ENCODE data around the gene ZNF132. TPM values are rescaled to one million over a fixed set of nuclear protein-coding genes. Genes with fewer than 3 reads are reported as not detected.

The ZNF132 gene
- total and polyA plus RNA-seq, 5 donors from 2014 or later, result 0.76 to 2.0 (median 0.96) TPM

DNA sequence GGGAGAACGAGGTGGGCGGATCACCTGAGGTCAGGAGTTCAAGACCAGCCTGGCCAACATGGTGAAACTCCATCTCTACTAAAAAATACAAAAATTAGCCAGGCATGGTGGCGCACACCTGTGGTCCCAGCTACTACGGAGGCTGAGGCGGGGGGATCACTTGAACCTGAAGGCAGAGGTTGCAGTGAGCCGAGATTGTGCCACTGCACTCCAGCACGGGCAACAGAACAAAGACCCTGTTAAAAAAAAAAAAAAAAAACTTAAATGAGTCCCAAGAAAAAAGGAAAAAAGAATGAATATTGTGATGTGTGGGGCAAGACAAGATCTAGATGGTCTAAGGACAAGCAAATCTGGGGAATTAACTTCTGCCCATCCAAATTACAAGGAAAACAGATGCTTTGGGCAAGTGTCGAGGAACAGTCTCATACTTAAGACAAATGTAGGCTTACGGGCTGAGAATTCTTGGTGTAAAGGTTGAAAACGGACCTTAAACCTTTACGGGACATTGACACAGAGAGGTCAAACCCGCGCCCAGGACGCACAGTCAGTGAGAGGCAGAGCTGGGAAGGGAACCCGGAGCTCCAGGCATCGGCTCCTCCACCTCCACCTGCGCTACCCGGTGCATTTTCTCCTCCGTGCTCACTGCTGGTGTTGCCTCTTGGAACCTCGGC is 26.3 kb upstream of the ZNF132 start:
- Mint-ChIP-seq H3K27me3 (peaks cover 11% of the 10 kb centered on the region), H3K9me3 (no peaks in the 10 kb centered on the region), H3K4me1 (peaks cover 0 to 26% (median 12%) of the 10 kb centered on the region in 4 donors), H3K36me3 (peaks cover 5% of the 10 kb centered on the region), H3K27ac (peak overlapping the region in 2 of 3 donors; percentile 75 to 85), H3K4me3 (peak overlapping the region; percentile 88 to 95 (median 90))
- Histone ChIP-seq H3K27ac (ENCODE audit: insufficient read depth, low read length, poor library complexity, severe bottlenecking) (no peak overlapping the region), H3K4me3 (ENCODE audit: low read depth, low read length) (peak overlapping the region; percentile 71), H3K27me3 (ENCODE audit: control insufficient read depth, insufficient read depth, low read length) (peaks cover 2% of the 10 kb centered on the region), H3K4me1 (ENCODE audit: control insufficient read depth, insufficient read depth, low read length, poor library complexity, severe bottlenecking) (peaks cover 18% of the 10 kb centered on the region), H3K36me3 (ENCODE audit: control insufficient read depth, insufficient read depth, low read length) (peaks cover 6% of the 10 kb centered on the region), H3K9me3 (ENCODE audit: control insufficient read depth in 2 of 2, low read length in 2 of 2) (no peaks in the 10 kb centered on the region)
- ATAC-seq (ENCODE audit: low read depth in 2 of 2) (peak; percentile 5 to 8), DNase-seq (no peak)

DNA sequence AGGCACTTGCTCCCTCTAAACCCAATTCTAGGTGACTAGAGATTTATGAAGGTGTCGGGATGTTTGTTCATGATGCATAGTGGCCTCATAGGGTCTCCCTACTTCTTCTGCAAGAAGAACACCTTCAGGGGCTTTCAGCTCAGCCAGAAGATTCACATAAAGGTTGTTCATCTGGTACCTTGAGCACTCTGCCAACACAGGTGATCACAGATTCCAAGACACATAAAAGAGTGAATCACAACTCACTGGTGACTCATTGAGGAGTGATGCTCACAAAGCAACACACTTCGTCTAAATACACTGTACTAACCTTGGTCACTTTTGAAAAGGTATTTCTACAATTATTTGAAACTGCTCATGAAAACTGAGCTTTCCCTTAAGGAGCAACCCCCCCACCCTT is 20.1 kb upstream of the ZNF132 start:
- H3K36me3 Mint-ChIP-seq, result peaks cover 15% of the 10 kb centered on the region
- H3K4me1 Mint-ChIP-seq, result peaks cover 0 to 9% (median 3%) of the 10 kb centered on the region in 4 donors
- ATAC-seq (ENCODE audit: low read depth in 2 of 2), result no peak
- Histone ChIP-seq H3K27me3 (ENCODE audit: control insufficient read depth, insufficient read depth, low read length) (no peaks in the 10 kb centered on the region), H3K27ac (ENCODE audit: insufficient read depth, low read length, poor library complexity, severe bottlenecking) (no peak overlapping the region), H3K4me1 (ENCODE audit: control insufficient read depth, insufficient read depth, low read length, poor library complexity, severe bottlenecking) (no peaks in the 10 kb centered on the region), H3K9me3 (ENCODE audit: control insufficient read depth in 2 of 2, low read length in 2 of 2) (no peaks in the 10 kb centered on the region), H3K36me3 (ENCODE audit: control insufficient read depth, insufficient read depth, low read length) (peaks cover 3% of the 10 kb centered on the region), H3K4me3 (ENCODE audit: low read depth, low read length) (no peak overlapping the region)
- no peak for DNase-seq
- peak overlapping the region in 1 of 4 donors; percentile 69 for H3K4me3 Mint-ChIP-seq
- peaks cover under 1% of the 10 kb centered on the region for H3K27me3 Mint-ChIP-seq
- peak overlapping the region in 1 of 3 donors; percentile 76 for H3K27ac Mint-ChIP-seq
- no peaks in the 10 kb centered on the region for H3K9me3 Mint-ChIP-seq

DNA sequence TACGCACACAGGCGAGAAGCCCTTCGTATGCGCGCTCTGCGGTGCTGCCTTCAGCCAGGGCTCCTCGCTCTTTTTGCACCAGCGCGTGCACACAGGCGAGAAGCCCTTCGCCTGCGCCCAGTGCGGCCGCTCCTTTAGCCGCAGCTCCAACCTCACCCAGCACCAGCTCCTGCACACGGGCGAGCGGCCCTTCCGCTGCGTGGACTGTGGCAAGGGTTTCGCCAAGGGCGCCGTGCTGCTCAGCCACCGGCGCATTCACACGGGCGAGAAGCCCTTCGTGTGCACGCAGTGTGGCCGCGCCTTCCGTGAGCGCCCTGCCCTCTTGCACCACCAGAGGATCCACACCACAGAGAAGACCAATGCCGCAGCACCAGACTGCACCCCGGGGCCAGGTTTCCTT is 16.2 kb upstream of the ZNF132 start:
- no peaks in the 10 kb centered on the region for H3K9me3 ChIP-seq (ENCODE audit: control insufficient read depth in 2 of 2, low read length in 2 of 2)
- ATAC-seq (ENCODE audit: low read depth in 2 of 2) (no peak), DNase-seq (no peak)
- H3K36me3 Mint-ChIP-seq, result peaks cover 27% of the 10 kb centered on the region
- no peak overlapping the region for H3K27ac ChIP-seq (ENCODE audit: insufficient read depth, low read length, poor library complexity, severe bottlenecking)
- H3K27me3 Mint-ChIP-seq, result no peaks in the 10 kb centered on the region
- H3K9me3 Mint-ChIP-seq, result peaks cover 0 to 2% (median 0%) of the 10 kb centered on the region in 7 donors
- H3K4me3 Mint-ChIP-seq, result no peak overlapping the region
- peaks cover 6% of the 10 kb centered on the region for H3K4me1 ChIP-seq (ENCODE audit: control insufficient read depth, insufficient read depth, low read length, poor library complexity, severe bottlenecking)
- H3K4me1 Mint-ChIP-seq, result peaks cover 3 to 23% (median 10%) of the 10 kb centered on the region in 4 donors
- peaks cover 3% of the 10 kb centered on the region for H3K36me3 ChIP-seq (ENCODE audit: control insufficient read depth, insufficient read depth, low read length)
- peak overlapping the region in 1 of 3 donors; percentile 71 for H3K27ac Mint-ChIP-seq
- H3K27me3 ChIP-seq (ENCODE audit: control insufficient read depth, insufficient read depth, low read length), result no peaks in the 10 kb centered on the region
- no peak overlapping the region for H3K4me3 ChIP-seq (ENCODE audit: low read depth, low read length)

DNA sequence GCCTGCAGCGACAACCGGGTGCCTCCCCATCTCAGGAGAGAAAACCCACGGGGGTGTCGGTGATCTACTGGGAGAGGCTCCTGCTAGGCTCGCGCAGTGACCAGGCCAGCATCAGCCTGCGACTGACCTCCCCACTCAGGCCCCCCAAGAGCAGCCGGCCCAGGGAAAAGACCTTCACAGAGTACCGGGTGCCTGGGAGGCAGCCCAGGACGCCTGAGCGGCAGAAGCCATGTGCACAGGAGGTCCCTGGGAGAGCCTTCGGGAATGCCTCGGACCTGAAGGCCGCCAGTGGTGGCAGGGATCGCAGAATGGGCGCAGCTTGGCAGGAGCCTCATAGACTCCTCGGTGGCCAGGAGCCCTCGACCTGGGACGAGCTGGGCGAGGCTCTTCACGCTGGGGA is 15.4 kb upstream of the ZNF132 start:
- no peaks in the 10 kb centered on the region for H3K27me3 Mint-ChIP-seq
- H3K4me3 Mint-ChIP-seq, result peak overlapping the region in 1 of 4 donors; percentile 44
- no peak overlapping the region for H3K4me3 ChIP-seq (ENCODE audit: low read depth, low read length)
- H3K9me3 ChIP-seq (ENCODE audit: control insufficient read depth in 2 of 2, low read length in 2 of 2), result no peaks in the 10 kb centered on the region
- no peak overlapping the region for H3K27ac ChIP-seq (ENCODE audit: insufficient read depth, low read length, poor library complexity, severe bottlenecking)
- peaks cover 27% of the 10 kb centered on the region for H3K36me3 Mint-ChIP-seq
- no peaks in the 10 kb centered on the region for H3K27me3 ChIP-seq (ENCODE audit: control insufficient read depth, insufficient read depth, low read length)
- no peak for DNase-seq
- H3K4me1 Mint-ChIP-seq, result peaks cover 3 to 30% (median 12%) of the 10 kb centered on the region in 4 donors
- ATAC-seq (ENCODE audit: low read depth in 2 of 2), result no peak
- H3K9me3 Mint-ChIP-seq, result peaks cover 0 to 3% (median 0%) of the 10 kb centered on the region in 7 donors
- H3K4me1 ChIP-seq (ENCODE audit: control insufficient read depth, insufficient read depth, low read length, poor library complexity, severe bottlenecking), result peaks cover 9% of the 10 kb centered on the region
- H3K36me3 ChIP-seq (ENCODE audit: control insufficient read depth, insufficient read depth, low read length), result peaks cover 3% of the 10 kb centered on the region
- H3K27ac Mint-ChIP-seq, result no peak overlapping the region

DNA sequence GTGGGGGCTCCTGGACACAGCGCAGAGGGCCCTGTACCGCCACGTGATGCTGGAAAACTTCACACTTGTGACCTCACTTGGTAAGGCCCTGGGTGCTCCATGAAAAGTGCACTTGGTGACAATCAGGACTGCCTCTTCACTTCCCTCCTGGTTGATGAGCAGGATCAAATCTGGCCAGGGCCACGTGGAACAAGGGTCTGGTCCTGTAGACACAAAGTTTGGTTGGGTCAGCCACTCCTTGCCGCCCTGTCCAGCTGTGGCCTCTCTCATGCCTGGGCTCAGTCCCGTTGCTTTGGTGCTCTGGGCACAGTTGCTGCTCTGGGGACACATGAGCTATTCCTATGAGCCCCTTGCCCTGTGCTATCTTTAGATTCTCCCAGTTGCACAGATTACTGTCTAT is 13.8 kb upstream of the ZNF132 start:
- Histone ChIP-seq H3K27ac (ENCODE audit: insufficient read depth, low read length, poor library complexity, severe bottlenecking) (no peak overlapping the region), H3K27me3 (ENCODE audit: control insufficient read depth, insufficient read depth, low read length) (no peaks in the 10 kb centered on the region), H3K4me3 (ENCODE audit: low read depth, low read length) (no peak overlapping the region), H3K4me1 (ENCODE audit: control insufficient read depth, insufficient read depth, low read length, poor library complexity, severe bottlenecking) (peaks cover 9% of the 10 kb centered on the region), H3K36me3 (ENCODE audit: control insufficient read depth, insufficient read depth, low read length) (peaks cover 3% of the 10 kb centered on the region), H3K9me3 (ENCODE audit: control insufficient read depth in 2 of 2, low read length in 2 of 2) (peaks cover 0 to 6% of the 10 kb centered on the region in 2 experiments)
- peaks cover 27% of the 10 kb centered on the region for H3K36me3 Mint-ChIP-seq
- H3K4me3 Mint-ChIP-seq, result peak overlapping the region in 3 of 4 donors; percentile 50 to 80 (median 54)
- H3K9me3 Mint-ChIP-seq, result peaks cover 0 to 5% (median 0%) of the 10 kb centered on the region in 7 donors
- H3K27ac Mint-ChIP-seq, result no peak overlapping the region
- H3K4me1 Mint-ChIP-seq, result peaks cover 3 to 30% (median 11%) of the 10 kb centered on the region in 4 donors
- no peak for ATAC-seq (ENCODE audit: low read depth in 2 of 2)
- no peak for DNase-seq
- no peaks in the 10 kb centered on the region for H3K27me3 Mint-ChIP-seq

DNA sequence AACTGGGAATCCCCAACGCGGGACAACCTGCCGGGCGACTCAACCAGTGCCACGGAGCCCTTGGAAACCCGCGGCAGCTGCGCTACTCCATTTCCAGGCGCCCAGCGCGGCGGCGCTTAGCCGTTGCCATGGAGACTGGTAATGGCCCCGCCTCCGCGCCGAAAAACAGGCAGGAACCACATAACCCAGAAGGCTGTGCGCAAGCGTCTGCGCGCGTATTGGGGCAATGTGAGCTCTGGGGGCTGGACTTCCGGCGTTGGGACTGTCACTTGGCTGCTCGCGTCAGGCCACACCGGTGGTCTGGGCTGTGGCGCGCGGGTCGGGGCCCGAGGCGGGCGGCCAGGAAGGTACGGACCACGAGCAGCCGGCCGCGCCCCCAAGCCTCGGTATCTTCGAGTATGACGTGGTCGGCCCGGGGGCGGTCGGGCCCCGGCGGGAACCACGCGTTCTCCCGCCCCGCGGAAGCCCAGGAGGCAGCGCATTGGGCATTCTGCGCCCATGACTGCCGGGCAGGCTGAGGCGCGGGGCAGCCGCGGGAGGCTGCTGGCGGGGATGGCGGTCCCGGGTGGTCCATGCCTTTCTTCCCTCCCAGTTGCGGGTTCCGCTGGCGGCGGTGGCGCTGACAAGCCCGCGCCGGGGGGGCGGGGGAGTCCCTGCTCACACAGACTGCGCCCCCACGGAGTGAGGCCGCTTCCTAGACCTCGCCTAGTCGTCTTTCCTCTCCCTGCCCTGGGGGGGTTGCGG is 11.6 kb upstream of the ZNF132 start, which contains the start of gene ZNF324B:
TSS of gene ZNF324B (plus strand) at position 265 of the 744 bp plus-strand sequence. CDS start 2,080 bp downstream, outside the sequence.
- Histone ChIP-seq H3K27me3 (ENCODE audit: control insufficient read depth, insufficient read depth, low read length) (peaks cover 2% of the 10 kb centered on the region), H3K9me3 (ENCODE audit: control insufficient read depth in 2 of 2, low read length in 2 of 2) (peaks cover 0 to 7% of the 10 kb centered on the region in 2 experiments), H3K4me3 (ENCODE audit: low read depth, low read length) (peak within 1 kb of the TSS; percentile 77), H3K36me3 (ENCODE audit: control insufficient read depth, insufficient read depth, low read length) (no peaks in the 10 kb centered on the region), H3K4me1 (ENCODE audit: control insufficient read depth, insufficient read depth, low read length, poor library complexity, severe bottlenecking) (peaks cover 9% of the 10 kb centered on the region), H3K27ac (ENCODE audit: insufficient read depth, low read length, poor library complexity, severe bottlenecking) (peak within 1 kb of the TSS; percentile 78)
- Mint-ChIP-seq H3K4me1 (peaks cover 6 to 24% (median 9%) of the 10 kb centered on the region in 4 donors), H3K27me3 (peaks cover 9% of the 10 kb centered on the region), H3K27ac (peak within 1 kb of the TSS in 2 of 3 donors; percentile 65 to 85), H3K9me3 (peaks cover 0 to 9% (median 5%) of the 10 kb centered on the region in 7 donors), H3K36me3 (peaks cover 23% of the 10 kb centered on the region), H3K4me3 (peak within 1 kb of the TSS; percentile 82 to 89 (median 86))
- ATAC-seq (ENCODE audit: low read depth in 2 of 2), result peak; percentile 98
- DNase-seq, result peak; percentile 96

DNA sequence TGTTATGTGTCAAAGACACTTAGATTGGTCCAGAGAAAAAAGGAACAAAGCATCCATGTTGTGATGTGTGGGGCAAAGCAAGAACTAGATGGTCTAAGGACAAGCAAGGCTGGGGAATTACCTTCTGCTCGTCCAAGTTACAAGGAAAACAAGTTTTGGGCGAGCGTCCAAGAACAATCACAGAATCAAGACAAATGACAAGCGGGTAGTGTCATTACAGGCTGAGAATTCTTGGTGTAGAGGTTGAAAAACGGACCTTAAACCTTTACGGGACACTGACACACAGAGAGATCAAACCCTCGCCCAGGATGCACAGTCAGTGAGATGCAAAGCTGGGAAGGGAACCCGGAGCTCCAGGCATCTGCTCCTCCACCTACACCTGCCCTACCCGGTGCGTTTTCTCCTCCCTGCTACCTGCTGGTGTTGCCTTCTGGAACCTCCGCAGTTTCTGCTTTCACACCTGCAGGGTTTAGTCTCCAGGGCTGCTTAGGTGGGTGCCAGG is 11.0 kb upstream of the ZNF132 start:
- Mint-ChIP-seq H3K9me3 (peaks cover 0 to 9% (median 5%) of the 10 kb centered on the region in 7 donors), H3K27me3 (peaks cover 9% of the 10 kb centered on the region), H3K27ac (peak overlapping the region in 2 of 3 donors; percentile 65 to 85), H3K4me1 (peaks cover 6 to 24% (median 9%) of the 10 kb centered on the region in 4 donors), H3K36me3 (peaks cover 18% of the 10 kb centered on the region), H3K4me3 (peak overlapping the region; percentile 82 to 89 (median 86))
- no peaks in the 10 kb centered on the region for H3K36me3 ChIP-seq (ENCODE audit: control insufficient read depth, insufficient read depth, low read length)
- peak; percentile 13 to 15 for ATAC-seq (ENCODE audit: low read depth in 2 of 2)
- peak overlapping the region; percentile 77 for H3K4me3 ChIP-seq (ENCODE audit: low read depth, low read length)
- no peak for DNase-seq
- peaks cover 2% of the 10 kb centered on the region for H3K27me3 ChIP-seq (ENCODE audit: control insufficient read depth, insufficient read depth, low read length)
- H3K9me3 ChIP-seq (ENCODE audit: control insufficient read depth in 2 of 2, low read length in 2 of 2), result peaks cover 0 to 7% of the 10 kb centered on the region in 2 experiments
- peaks cover 9% of the 10 kb centered on the region for H3K4me1 ChIP-seq (ENCODE audit: control insufficient read depth, insufficient read depth, low read length, poor library complexity, severe bottlenecking)
- peak overlapping the region; percentile 78 for H3K27ac ChIP-seq (ENCODE audit: insufficient read depth, low read length, poor library complexity, severe bottlenecking)
